SKM-1 (cell line): Measurements from ENCODE around the gene SEMA4C.

ENCODE experiments used
- DNase-seq: peaks from one replicate; lab custom pipeline; 2025; ENCODE audit not compliant: unreplicated experiment; lab: John Stamatoyannopoulos, UW

Gene SEMA4C

DNA sequence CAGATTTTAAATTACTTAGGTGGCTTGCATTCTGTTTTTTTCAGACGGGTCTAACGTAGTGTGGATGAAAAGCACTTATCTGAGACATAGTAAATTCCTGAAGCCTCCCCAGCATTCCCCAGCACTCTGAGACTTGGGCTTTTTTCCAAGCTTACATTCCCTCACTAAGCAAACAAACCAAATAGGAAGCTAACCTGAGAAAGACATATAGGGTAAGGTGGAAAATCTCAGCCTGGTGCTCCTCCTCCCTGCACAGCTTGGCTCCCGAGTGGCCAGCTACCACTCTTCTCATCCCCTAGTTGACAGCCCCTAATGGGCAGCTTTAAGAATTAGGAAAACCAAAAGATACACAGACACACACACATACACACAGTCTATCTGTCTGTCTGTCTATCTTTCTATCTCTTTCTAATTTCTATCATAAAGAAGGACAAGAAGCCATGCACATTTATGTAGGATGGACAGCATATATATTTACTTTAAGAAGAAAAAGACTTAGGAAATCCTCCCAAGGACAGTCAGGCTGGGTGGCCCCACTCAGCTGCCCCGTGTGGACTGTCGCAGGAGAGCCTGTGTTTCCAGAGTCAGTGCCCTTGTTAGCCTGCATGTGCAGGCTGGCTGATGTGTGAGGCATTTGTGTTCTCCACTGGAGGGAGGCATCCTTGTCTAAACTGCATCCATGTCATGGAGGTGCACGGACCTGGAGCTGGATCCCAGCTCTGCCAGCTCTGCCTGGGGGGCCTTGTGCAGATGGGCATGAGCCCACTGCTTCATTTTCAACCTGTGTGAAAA lies 45.6 kb downstream of the SEMA4C start:
- no peak for DNase-seq

DNA sequence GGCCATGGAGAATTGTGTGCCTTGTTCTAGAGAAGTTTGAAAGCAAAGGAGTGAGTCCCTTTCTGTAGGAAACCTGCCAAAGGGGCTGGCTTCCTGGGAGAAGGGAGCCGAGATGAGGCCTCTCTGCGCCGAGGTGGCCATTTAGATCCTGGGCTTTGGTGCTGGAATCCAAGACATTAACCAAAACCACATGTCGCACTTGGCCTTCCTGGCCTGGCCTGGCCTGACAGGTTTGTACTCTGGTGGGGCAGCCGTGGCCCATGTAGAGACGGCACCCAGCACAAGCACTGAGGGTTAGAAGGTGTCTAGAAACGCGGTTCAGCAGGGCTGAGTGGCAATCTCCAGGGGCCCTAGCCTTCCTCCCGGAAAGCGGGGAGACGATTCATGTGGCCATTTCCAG lies 46.7 kb downstream of the SEMA4C start:
- no peak for DNase-seq

DNA sequence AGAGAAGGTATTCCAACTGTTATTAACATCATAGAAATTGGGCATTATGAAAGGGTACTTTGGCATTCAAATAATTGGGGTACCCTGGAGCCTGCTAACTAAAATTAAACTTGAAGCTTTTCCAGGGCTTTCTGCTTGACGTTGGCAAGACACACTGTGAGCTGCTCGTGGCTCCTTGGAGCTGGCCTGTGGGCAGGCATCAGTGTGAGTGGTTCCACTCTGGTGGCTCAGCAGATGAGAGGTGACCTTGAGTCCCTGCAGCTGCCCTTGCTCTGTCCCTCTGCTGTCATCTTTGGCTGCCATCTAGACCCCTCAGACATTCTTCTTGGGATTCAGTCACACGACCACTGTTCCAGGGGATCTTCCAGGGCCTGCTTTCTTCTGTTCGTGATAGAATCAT lies 47.1 kb downstream of the SEMA4C start:
- no peak for DNase-seq

DNA sequence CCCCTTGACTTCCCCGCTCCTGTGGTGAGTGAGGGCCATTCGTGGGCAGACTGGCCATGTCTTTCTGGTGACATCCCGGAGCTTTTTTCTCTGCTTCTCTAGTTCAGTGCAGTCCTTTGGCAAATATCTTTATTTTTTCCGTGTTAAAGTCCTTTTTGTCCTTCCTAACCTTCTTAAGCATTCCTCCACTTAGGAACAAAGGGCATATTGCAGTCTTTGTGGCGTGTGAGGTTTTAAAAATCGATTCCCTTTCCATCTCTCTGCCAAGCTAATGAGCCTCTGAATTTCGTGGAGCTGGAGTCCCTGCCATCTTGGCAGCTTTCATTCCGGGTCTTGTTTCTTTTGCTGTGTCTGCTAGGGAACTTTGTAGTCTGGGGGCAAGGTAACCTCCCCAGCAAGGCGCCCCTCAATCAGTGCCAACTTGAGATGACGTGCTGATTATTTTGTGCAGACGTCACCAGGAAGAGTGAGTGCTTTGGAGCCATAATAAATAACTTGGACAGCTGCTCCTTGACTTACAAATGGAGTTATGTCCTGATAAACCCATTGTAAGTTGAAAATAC lies 48.7 kb downstream of the SEMA4C start:
- DNase-seq = no peak

DNA sequence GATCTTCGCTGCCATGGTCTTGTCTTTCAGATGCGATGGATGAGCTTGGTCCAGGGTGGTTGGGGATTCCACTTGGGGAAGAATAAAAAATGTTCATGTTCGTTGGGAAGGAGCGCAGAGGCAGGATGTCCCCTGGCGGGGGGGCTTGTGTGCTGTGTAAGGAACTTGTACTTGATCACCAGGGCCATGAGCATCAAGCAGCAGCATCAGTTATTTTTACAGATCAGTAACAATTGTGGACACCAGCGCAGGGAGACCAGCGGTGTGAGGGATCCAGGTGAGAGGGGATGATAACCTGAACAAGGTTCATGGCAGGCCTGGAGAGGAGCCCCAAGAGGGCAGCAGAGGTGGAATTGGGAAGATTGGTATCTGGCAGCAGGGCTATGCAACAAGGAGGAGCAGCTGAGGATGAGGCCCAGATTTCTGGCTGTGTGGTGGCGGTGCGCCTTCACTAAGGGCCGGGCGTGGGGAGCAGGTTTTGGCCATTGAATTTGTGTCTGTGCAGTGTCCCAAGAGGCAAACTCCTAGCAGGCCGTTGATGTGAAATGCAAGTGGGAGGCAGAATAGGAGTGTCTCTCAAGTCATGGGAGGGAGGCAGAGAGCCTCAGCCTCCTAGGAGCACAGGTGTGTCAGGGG lies 49.9 kb downstream of the SEMA4C start:
- DNase-seq = no peak

DNA sequence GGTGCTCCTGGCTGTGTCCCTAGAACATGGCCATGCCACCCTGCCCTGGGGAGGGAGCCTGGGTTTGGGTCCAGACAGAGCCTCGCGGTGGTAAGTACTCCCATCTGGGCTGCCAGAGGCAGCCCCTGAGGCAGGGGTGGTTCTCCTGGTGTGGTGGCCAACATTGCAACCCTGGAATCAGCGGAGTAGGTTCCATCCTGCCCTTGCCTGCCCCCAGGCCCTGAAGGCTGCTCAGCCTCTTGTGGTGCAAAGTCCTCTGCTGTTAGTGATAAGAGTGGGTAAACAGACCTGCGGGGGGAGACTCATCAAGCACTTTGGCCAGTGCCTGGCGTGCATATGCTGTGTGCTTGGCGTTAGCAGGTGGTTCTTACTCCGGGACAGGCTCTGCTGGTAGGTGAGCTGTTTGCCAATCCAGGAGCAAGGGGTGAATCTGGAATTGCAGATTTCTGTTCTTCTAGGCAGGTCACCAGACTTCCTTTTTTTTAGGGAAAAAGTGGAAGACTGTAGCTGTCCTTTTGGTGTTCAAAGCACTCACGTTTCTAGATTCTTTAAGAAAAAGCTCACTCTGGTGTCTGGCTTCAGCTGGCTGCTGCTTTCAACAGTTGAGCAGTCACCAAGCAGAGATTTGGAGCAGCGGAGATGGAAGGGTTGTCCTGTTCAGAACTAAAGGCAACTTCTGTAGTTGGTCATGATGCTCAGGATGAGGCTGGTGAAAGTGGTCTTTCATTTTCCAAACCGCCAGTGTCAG lies 50.6 kb downstream of the SEMA4C start:
- no peak for DNase-seq

DNA sequence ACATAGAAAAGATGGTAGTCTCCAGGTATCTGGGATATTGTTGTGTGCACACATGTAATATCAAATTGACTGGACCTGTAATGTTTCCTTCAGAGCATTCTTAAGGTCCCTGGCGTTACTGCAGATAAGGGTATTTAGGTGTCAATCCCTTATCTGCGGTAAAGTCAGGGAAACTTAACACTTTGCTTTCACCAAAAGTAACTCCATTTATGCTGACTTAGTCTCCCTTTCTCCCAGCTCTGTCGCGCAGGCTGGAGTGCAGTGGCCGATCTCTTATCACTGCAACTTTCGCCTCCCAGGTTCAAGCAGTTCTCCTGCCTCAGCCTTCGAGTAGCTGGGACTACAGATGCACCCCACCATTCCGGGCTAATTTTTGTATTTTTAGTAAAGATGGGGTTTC lies 52.0 kb downstream of the SEMA4C start:
- DNase-seq = no peak

DNA sequence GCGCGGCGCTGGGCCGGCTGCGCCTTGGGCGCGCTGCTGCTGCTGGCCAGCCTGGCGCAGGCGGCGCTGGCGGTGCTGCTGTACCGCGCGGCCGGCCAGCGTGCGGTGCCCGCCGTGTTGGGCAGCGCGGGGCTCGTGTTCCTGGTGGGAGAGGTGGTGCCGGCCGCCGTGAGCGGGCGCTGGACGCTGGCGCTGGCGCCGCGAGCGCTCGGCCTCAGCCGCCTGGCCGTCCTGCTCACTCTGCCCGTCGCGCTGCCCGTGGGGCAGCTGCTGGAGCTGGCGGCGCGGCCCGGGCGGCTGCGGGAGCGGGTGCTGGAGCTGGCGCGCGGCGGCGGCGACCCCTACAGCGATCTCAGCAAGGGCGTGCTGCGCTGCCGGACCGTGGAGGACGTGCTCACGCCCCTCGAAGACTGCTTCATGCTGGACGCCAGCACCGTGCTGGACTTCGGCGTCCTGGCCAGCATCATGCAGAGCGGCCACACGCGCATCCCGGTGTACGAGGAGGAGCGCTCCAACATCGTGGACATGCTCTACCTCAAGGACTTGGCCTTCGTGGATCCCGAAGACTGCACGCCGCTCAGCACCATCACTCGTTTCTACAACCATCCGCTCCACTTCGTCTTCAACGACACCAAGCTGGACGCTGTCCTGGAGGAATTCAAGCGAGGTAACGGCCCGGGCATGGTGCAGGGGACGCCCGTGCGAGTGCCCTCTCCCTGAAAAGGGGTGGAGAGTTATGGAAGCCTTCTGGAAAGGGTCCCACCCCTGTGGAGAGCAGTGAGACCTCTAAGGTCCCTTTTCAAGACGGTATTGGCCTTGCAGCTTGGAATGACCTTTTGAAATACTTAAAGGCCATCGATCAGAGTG lies 52.8 kb downstream of the SEMA4C start:
- no peak for DNase-seq

DNA sequence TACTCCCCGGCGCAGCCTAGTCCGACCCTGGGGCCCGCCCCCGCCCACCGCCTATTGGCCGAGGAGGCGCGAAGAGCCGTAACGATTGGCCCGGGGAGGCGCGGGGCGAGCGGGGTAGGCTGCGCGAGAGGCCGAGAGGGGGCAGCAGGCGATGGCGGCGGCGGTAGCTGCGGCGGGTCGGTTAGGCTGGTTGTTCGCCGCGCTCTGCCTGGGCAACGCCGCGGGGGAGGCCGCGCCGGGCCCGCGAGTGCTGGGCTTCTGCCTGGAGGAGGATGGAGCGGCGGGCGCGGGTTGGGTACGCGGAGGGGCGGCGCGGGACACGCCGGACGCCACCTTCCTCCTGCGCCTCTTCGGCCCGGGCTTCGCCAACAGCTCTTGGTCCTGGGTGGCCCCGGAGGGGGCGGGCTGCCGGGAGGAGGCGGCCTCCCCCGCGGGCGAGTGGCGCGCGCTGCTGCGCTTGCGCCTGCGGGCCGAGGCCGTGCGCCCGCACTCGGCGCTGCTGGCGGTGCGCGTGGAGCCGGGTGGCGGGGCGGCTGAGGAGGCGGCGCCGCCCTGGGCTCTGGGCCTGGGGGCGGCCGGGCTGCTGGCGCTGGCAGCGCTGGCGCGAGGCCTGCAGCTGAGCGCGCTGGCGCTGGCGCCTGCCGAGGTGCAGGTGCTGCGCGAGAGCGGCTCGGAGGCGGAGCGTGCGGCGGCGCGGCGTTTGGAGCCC lies 53.6 kb downstream of the SEMA4C start, which contains the start of gene CNNM3:
Gene CNNM3 (plus strand): TSS at position 142 of the 709 bp plus-strand sequence. CDS start 10 bp downstream, at position 152.
- peak; percentile 92 for DNase-seq

DNA sequence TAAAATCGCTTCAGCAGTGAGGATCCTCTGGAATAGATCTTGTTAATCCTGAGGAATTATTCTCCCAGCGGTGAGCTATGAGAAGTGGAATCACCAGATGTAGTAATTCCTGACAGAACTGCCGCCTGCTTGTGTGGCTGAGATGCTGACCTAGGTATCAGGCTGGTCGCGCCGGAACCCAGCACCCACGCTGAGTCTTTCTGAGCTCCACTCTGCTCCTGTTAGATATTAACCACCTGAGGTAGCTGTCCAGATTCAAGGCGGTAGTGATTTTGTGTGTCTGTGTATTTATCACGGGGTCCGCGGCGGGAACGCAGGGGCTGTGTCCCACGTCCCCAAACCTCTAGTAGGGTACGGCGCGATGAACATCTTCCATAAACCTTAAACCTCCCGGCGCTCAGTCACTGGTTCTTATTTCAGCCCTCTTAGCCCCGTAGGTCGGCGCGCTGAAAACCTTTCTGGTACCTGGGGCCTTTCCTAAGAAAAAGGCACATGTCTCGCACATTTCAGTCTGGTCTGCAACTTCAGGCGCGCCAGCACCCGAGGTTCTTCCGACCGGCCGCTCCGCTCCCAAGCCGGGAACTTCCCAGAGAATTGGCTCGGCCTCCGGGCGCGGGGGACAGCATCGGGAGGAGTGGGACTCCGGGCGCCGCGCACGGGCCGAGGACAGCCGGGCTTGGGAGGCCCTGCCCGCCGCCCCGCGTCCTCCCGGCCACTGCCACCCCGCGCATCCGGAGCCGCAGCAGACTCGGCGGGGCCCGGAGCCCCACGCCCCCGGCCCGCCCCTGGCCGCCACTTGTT lies 54.4 kb downstream of the SEMA4C start:
- DNase-seq = no peak

DNA sequence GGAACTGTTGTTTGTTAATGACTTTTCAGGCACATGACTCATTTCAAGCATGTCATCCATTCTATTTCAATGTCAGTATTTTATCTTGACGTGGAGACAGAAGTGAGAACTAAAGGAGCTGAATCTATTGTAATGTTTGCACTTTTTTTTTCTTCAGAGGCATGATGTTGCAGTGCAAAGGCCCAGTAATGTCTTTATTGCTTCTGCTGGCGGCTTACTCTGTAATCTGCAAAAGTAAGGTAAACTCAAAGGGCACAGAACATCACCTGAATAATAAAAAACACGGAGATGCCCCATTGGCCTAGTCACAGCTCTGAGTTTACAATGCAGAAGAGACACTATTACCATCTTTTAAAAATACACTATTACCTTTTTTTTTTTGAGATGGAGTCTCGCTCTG lies 56.2 kb downstream of the SEMA4C start:
- DNase-seq = no peak

DNA sequence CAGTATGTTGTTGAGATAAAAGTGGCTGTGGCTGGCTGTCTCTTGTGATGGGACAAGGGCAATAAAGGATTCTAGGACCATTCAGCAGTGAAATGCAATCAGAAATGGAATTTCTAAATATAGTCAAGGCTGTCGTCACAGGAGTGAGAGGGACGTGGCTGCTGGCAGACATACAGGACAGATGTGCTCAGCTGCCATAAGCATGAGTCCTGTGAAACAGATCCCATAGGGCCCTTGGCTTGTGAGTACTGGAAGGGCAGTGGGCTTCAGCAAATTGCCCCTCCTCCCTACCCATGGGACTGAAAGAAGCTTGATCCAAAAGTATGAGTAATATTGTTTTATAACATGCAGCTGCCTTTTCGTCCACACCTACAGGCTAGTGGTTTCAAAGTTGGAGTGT lies 58.0 kb downstream of the SEMA4C start:
- DNase-seq = no peak

DNA sequence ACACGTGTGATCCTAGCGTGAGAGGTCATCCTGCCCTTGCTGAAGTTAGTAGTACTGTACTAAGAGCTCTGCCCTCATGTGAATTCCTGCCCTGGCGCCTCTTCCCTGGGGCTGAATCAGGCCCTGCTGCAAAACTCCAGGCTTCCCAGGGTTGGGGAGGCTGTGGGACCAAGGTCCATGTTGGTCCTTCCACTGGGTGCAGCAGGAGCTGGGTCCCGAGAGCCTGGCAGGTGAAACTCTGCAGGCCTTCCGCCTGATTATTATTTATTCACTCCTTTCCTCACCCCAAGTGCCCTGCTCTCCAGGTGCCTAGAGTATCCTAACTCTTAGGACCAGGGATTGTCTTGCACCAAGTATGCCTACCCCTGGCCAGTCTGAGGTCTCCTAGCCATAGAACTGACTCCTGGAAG lies 59.1 kb downstream of the SEMA4C start:
- DNase-seq = no peak

DNA sequence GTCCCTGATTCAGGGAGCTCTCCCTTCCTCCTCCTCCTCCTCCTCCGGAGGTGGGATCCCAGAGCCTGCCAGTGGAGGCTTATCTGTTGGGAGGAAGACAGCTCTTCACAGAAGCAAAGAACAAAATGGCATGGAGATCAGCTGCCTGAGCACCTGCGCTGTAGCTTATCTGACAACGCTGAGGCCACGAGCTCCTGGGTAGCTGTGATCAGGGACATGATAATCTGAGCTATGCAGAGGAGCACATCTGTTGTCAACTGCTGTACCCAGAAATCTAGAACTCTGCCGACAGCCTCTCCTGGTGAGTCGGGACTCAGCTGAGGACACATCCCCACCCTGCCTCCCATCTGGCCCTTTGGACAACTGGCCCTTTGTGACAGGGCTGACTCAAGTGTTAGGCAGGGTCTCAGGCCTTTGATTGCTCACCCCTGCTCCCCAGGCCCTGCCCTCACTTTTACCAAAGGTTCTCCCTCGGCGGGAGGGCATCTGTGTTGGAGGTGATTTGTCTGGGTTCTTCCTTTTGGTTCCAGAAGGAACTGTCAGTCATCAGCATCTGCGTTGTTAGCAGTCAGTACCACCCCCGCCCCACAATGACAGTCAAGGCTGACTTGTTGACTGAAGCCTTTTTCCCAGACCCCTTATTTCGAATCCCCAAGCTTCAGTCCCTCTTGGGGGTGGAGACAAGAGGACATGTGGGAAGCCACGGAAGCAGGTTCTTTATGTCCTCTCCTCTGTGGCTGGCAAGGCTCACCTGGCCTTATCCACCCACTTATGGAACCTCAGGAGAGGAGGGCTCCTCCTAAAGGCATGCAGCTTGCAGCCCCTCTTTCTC lies 59.7 kb downstream of the SEMA4C start:
- no peak for DNase-seq
